Measurements from ENCODE around the gene RPS3.

RPS3 gene

DNA sequence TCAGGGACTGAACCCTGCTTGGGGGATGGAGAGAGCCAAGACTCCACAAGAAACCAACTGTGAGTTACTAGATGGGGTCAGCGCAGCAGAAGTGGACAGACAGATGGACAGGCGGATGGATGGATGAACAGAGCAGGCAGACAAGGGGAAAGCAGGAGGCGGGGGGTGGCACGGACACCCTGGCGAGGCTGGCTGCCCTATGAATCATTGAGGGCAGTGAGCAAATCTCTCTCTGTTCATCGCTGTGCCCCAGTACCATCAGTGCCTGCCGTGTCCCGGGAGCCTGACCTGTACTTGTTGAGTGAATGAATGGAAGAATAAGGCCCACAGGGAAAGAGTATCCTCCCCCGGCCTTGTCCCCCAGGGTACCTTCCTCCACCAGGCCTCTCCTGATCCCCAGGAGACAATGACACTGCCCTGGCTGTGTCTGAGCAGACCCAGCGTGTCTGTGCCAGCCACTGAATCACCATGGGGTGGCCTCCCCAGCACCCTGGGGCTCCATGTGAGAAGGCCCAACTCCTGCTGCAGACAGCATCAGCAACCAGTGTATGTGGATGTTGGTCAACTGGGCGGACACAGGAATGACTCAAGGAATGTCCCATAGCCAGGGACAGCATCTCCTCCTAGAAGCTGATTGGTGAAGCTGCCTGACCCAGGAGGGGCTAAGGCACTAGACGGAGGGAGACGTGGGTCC, 38.8 kb downstream of the RPS3 start:
- FAIRE-seq, result no peak

GRCh38 chr11:75439026-75439425, 39.7 kb downstream of the RPS3 start:
- no peak for FAIRE-seq

DNA sequence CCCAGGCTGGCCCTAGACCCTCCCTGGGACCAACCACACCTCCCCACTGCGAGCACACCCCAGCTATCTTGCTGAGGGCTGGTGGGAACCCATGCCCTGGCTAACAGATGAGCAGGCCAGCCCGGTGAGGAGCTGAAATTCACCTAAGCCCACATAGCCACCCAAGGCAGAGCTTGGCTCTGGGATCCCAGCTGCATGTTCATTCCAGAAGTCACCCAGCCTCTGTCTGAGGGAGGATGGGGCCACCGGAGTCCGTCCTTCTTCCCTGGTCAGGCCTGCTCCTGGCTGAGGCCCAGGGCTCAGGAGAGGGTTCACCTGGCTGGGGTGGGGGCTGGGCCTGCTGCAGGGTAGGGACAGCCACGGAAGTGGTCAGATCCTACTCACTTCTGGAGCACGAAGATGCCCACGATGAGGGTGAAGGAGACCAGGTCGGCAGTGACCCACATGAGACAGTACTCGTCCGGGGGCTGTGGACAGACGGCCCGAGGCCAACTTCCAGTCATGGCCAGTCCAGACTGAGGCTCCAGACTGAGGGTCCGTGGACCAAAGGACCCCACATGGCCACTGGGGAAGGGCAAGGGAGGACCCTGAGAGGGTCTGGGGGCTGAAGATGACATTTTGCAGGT, 40.3 kb downstream of the RPS3 start:
- no peak for FAIRE-seq

- FAIRE-seq, result no peak
Observed at GRCh38 chr11:75440960-75441803, 41.9 kb downstream of the RPS3 start.

- FAIRE-seq, result no peak
Observed at GRCh38 chr11:75441804-75442132, 42.5 kb downstream of the RPS3 start.

DNA sequence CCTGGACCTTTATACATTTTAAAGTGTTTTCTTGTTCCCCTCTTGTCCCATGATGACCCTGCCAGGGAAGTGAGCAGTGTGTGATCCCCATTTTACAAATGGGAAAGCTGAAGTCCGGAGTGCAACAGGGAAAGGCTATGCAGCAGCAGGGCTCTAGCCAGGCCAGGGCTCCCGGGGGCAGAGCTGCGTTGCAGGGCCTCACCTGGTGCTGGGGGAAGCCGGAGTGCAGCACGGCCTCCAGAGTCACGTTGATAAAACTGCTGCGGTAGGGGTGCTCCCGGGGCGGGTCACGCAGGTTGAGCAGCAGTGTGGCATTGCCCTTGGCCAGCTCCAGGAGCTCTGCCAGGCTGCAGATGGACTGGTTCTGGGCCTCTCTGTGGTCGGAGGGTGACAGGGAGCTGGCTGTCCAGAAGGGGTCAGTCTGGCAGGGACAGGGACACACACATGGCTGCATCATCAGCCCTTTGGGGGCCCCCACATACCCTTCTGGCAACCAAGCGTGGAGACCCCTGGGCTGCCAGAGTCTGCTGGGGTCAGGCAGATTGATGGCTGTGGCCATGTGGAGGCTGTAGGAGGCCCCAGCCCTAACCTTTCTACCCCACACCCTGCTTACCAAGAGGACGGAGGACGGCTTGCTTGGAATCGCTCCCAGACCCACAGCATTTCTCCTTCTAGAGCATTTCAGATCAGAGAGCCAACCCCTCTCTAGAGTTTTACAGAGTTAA, 43.0 kb downstream of the RPS3 start:
- FAIRE-seq, result no peak

DNA sequence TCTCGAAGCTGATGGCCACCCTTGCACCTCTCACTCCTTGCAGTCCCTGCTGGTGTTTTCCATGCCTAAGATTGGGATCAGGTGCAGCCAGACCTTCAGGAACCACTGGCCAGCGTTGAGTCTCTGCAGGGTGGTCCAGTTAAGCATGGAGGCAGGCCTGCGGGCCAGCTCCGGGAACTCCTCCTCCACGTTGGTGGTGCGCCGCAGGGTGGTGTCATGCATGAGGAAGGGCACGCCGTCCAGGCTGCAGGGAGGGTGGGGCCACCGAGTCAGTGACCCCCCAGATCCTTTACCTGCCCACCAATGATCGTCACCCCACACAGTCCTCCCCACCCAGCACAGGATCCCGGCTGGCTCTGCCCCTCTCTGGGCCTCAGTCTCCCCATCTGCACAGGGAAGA, 43.7 kb downstream of the RPS3 start:
- no peak for FAIRE-seq

GRCh38 chr11:75445315-75445953, 46.1 kb downstream of the RPS3 start:
- FAIRE-seq, result no peak

GRCh38 chr11:75447415-75447814, 48.1 kb downstream of the RPS3 start:
- no peak for FAIRE-seq

- no peak for FAIRE-seq
Observed at GRCh38 chr11:75449271-75449670, 50.0 kb downstream of the RPS3 start.

GRCh38 chr11:75449776-75450175, 50.5 kb downstream of the RPS3 start:
- no peak for FAIRE-seq

DNA sequence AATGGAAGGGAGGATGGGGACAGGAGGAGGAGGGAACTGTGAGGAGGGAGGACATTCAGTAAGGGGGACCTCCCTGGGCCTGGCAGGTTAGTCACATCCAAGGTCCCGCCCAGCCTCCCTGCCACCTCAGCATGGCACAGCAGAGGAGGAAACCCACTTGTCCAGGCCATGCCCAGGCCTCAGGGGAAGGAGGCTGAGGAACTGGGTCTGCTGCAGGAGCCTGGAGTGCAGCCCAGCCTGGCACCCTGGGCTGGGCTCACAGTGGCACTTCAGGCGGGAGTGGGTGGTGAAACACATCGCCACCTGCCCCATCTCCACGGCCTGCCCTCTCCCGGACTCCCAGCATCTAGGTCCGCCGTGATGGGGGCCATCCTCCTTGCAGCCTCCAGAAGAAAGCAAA, 50.9 kb downstream of the RPS3 start:
- FAIRE-seq, result no peak

- no peak for FAIRE-seq
Observed at GRCh38 chr11:75450826-75451821, 51.8 kb downstream of the RPS3 start.

GRCh38 chr11:75453916-75454655, 54.8 kb downstream of the RPS3 start:
- FAIRE-seq, result no peak

- FAIRE-seq, result no peak
Observed at GRCh38 chr11:75454987-75455386, 55.7 kb downstream of the RPS3 start.

Data from TTC549 (cell line).